DMS79 (cell line): ENCODE data around the gene GDF10.
A peak's percentile ranks its signal among the peaks of the same experiment; 100 is the strongest.

Source experiments
- DNase-seq: peaks from one replicate; lab custom pipeline; 2025; lab: John Stamatoyannopoulos, UW

GDF10 gene

DNA sequence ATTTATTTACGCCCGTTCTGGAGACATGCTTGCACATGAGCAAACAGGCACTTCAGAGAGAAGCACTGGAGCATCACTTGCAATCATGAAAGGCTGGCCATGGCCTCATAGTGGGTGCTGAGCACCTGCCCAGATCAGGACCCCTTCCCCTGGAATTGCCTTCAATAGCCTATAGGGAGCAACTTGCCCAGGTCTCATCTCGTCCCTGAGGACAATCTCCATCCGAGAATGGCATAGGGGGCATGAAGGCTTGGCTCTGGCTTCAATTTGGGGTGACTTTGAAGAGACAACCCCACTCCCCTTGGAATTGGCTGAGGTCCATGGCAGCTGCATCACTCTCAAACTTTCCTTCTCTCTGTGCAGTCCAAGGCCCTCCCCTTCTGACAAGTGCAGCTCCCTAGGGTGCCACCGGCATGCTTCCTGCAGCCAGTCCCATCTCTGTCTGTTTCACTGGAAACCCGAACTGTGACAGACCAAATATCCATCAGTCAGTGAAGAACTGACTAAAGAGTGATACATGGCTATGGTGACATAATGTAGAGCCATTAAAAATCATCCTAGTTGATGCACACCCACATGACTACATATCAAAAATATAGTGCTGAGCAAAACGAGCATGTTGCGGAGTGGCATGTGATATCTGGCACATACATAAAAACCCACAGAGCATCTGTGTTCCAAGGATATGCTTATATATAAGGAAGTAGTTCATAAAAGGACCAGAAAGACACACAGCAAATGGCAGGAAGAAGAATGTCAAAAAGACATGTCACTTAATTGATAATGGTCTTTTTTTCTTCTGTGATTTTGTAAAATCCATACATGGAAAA, 34.7 kb downstream of the GDF10 start:
- no peak for DNase-seq

DNA sequence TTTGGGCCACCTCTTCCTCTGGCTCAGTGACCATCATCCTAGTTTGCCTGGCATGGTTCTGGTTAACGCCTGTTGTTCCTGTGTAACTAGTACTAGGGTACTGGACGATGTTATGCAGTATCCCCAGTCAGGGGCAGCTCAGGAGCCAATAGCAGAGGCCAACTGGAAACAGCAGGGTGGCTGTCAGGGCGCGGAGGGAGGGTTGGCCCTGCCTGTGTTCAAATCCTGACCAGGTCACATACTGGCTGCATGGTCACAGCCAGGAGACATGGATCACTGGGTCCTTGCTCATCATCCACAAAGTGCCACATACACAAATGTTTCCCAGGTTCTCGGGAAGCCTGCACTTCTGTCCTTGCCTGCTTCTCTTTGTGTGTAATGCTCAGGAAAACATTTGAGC, 35.9 kb downstream of the GDF10 start:
- no peak for DNase-seq

DNA sequence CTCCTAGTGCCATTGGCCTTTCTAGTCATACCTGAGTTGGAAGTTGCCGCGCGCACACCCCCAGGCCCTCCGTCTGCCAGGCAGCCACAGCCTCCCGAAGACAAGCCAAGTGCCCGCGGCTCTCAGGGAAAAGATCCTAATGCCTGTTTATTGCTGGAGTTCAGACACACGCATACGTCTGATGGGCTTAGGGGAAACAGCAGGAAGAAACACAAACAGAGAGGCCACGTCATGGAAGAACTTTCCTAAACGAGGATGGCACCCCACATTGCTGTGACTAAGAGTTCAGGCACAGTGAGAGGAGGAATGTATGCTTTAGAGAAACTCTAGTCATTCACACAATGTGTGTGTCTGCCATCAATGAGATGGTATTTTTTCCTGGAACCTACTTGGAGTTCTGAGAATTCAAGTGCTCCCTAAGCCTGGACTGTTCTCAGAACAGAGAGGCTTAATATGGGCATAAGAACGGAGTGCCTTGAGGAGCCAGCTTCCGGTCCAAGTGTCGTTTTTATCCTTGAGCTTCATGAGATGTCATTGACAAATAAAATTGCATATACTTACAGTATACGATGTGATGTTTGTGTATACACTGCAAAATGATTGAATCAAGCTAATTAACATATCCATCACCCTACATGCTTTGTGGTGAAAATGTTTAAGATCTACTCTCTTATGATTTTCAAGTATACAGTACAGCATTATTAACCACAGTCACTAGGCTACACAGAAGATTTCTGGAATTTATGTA, 36.6 kb downstream of the GDF10 start:
- DNase-seq = no peak

DNA sequence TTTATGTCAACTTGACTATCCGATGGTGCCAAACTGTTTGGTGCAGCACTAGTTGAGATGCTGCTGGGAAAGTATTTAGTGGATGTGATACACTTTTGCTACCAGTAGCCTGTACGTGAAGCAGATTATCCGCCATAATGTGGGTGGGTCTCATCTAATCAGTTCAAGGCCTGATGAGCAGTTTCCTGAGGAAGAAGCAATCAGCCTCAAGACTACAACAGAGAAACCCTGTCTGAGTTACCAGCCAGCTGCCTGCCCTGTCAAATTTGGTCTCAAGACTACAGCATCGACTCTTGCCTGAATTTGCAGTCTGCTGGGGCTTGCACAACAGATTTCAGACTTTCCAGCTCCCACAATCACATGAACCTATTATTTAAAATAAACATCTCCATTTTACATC, 37.3 kb downstream of the GDF10 start:
- no peak for DNase-seq

DNA sequence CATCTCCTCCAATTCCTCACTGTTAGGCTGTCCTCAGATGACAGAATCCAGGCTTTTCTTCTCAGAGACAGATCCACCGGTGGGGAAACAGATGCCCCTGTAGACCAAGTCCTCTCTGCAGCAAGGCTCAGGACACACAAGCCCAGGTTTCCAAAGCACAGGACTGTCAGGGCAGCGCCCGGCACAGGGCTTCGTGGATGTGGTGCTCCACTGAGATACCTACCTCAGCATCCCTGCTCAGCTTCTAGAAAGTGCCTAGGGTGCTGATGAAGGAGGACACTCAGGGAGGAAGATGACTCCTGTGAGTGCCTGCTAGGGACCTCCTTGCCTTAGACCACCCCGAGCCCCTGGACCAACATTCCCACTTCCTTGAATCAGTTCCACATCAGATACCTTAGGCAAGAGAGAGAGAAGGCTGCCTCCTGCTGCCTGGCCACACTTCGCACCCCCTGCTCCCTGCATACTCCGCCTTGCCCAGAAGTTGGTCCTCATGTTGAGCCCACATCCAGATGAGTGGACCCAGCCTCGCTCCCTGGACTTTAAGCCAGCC, 39.3 kb downstream of the GDF10 start:
- DNase-seq = no peak

DNA sequence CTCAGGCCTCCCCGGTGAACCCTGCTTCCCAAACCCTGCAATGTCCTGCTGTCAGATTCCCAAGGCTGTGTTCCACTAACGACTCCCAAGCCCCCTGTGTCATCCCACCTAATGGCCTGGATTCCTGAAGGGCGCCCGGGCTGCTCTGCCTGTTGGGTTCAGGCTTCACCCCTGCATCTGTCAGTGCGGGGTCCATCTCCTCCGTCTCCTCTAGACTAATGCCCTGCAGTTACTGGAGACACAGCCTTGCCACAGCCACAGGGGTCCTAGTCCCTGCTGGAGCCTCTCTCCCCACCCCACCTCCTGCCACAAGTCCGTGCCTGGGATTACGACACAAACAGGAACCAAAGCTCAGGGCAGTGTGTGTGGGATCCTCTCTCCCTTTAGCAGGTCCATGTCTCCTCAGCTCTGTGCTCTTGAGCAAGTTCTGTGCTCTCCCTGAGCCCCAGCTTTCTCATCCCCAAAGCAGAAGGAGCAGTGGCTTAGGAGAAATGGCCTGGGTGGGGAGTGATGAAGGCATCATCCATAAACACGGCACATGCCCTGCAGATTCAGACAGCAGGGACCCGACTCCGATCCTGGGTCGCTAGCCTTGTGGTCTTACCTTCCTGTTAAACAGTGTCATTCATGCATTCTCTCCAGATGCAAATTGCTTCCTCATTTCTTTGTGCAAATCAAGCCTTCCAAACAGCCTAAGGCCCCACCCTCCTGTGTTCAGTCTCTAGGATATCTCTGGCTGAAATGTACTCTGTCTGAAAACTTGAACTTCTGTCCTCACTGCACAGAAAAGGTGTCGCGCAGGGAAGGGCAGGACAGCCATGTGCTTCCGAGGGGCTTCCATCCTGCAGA, 40.0 kb downstream of the GDF10 start:
- DNase-seq = no peak

DNA sequence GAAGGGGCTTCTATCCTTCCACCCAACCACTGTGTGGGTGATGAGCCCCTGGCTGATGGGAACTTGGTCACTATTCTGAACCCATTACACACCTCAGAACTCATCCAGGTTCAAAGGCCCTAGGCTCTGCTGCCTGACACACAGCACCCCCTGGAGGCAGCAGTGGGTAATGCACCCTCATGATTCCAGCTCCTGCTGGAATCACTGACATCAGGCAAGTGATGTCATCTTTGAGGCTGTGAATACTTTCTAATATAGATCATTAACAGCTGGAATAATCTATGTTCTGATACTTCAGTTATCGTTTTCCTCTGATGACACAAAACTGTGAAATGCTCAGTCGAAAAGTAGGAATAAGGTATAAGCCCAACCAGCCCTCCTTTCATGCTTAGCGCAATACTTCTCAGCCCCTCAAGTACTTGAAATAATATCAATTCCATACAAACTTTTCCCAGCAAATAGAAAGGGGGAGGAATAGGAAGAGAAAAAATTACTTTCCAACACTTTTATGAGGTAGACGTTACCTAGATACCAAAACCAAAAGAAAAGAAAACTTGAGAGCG, 40.7 kb downstream of the GDF10 start:
- no peak for DNase-seq

DNA sequence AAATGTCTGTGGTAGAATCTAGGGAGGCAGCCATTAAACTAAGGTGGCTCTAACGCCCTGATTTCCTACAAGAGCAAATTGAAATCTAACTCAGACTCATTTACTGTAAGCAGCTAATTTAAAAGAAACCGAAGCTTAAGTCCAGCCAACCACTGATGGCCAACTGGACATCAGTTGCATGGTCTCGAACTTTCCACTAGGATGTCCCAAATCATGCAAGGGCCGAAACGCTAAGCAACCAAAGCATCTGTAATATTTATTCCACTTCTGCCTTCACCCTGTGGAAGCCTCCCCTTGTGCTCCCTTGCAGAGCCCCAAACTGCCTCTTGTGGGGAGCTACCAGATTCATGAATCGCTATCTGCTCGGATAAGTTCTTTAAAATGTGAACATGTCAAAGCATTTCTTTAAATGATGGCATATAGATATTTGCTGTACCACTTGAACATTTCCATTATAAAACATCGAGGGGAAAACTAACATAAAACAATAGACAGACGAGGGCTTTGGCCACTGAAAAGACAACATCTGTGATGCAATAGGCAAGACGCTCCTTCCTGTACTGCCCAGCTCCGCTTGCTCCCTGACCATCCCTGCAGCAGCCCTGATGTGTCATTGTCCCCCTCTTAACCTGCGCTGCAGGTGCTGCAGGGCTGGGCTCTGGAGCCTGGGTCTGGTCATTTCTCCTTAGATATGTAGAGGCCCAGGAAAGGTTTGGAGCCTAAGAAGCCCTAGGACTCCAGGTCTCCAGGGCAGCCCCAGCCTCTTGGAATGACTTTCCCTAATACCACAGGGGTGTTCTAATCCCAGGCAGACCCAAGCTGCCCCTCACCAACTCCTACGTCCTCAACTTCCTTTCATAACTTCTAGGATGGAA, 45.2 kb downstream of the GDF10 start:
- no peak for DNase-seq

DNA sequence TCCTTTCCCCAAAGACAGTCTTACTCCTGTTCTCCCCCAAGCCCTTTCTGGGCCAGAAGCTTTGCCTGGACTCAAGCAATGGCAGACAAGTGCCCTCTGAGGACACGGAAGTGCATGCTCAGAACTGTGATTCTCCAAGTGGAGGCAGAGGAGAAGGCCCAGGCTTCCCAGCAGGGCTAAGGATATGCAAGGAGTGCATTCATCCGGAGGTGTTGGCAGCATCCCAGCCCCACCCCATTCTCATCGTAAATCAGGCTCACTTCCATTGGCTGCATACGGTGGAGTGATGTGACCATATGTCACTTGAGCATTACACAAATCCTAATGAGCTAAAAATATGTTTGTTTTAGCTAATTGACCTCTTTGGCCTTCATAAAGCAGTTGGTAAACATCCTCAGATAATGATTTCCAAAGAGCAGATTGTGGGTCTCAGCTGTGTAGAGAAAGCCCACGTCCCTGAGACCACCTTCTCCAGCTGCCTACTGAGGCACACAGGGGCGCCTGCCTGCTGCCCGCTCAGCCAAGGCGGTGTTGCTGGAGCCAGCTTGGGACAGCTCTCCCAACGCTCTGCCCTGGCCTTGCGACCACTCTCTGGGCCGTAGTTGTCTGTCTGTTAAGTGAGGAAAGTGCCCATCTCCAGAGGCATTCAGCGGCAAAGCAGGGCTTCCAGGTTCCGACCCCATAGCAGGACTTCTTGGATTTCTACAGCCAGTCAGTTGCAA, 46.7 kb downstream of the GDF10 start:
- peak; percentile 37 for DNase-seq

DNA sequence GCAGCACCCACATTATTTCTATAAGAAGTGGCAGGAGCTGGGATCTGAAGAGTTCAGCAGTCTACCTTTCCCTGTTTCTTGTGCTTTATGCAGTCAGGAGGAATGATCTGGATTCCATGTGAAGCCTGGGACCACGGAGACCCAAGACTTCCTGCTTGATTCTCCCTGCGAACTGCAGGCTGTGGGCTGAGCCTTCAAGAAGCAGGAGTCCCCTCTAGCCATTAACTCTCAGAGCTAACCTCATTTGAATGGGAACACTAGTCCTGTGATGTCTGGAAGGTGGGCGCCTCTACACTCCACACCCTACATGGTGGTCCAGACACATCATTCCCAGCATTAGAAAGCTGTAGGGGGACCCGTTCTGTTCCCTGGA, 47.3 kb downstream of the GDF10 start:
- DNase-seq = no peak

DNA sequence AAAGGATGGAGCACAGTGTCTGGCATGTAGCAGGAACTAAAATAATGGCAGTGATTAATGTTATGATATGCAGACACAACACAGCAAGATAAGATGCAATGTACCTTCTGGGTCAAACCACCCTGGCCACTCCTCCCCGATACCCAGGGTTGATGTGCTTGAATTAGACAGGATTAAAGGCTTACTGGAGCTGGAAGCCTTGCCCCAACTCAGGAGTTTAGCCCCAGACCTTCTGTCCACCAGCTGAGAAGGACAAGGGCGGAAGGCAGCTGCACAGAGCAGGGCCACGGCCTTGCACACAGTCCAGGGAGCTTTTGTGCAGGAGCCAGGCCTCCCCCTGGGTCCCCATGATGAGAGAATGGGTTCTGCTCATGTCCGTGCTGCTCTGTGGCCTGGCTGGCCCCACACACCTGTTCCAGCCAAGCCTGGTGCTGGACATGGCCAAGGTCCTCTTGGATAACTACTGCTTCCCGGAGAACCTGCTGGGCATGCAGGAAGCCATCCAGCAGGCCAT, 48.2 kb downstream of the GDF10 start, which contains the start of gene RBP3:
RBP3 (plus strand) TSS at position 226 of the 514 bp plus-strand sequence; CDS start at position 348, 122 bp downstream.
- no peak for DNase-seq

DNA sequence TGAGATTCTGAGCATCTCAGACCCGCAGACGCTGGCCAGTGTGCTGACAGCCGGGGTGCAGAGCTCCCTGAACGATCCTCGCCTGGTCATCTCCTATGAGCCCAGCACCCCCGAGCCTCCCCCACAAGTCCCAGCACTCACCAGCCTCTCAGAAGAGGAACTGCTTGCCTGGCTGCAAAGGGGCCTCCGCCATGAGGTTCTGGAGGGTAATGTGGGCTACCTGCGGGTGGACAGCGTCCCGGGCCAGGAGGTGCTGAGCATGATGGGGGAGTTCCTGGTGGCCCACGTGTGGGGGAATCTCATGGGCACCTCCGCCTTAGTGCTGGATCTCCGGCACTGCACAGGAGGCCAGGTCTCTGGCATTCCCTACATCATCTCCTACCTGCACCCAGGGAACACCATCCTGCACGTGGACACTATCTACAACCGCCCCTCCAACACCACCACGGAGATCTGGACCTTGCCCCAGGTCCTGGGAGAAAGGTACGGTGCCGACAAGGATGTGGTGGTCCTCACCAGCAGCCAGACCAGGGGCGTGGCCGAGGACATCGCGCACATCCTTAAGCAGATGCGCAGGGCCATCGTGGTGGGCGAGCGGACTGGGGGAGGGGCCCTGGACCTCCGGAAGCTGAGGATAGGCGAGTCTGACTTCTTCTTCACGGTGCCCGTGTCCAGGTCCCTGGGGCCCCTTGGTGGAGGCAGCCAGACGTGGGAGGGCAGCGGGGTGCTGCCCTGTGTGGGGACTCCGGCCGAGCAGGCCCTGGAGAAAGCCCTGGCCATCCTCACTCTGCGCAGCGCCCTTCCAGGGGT, 48.9 kb downstream of the GDF10 start:
- no peak for DNase-seq

DNA sequence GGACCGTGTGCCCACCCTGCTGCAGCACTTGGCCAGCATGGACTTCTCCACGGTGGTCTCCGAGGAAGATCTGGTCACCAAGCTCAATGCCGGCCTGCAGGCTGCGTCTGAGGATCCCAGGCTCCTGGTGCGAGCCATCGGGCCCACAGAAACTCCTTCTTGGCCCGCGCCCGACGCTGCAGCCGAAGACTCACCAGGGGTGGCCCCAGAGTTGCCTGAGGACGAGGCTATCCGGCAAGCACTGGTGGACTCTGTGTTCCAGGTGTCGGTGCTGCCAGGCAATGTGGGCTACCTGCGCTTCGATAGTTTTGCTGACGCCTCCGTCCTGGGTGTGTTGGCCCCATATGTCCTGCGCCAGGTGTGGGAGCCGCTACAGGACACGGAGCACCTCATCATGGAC, 49.5 kb downstream of the GDF10 start:
- no peak for DNase-seq

DNA sequence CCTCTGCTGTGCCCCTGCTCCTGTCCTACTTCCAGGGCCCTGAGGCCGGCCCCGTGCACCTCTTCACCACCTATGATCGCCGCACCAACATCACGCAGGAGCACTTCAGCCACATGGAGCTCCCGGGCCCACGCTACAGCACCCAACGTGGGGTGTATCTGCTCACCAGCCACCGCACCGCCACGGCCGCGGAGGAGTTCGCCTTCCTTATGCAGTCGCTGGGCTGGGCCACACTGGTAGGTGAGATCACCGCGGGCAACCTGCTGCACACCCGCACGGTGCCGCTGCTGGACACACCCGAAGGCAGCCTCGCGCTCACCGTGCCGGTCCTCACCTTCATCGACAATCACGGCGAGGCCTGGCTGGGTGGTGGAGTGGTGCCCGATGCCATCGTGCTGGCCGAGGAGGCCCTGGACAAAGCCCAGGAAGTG, 50.0 kb downstream of the GDF10 start:
- DNase-seq = no peak

DNA sequence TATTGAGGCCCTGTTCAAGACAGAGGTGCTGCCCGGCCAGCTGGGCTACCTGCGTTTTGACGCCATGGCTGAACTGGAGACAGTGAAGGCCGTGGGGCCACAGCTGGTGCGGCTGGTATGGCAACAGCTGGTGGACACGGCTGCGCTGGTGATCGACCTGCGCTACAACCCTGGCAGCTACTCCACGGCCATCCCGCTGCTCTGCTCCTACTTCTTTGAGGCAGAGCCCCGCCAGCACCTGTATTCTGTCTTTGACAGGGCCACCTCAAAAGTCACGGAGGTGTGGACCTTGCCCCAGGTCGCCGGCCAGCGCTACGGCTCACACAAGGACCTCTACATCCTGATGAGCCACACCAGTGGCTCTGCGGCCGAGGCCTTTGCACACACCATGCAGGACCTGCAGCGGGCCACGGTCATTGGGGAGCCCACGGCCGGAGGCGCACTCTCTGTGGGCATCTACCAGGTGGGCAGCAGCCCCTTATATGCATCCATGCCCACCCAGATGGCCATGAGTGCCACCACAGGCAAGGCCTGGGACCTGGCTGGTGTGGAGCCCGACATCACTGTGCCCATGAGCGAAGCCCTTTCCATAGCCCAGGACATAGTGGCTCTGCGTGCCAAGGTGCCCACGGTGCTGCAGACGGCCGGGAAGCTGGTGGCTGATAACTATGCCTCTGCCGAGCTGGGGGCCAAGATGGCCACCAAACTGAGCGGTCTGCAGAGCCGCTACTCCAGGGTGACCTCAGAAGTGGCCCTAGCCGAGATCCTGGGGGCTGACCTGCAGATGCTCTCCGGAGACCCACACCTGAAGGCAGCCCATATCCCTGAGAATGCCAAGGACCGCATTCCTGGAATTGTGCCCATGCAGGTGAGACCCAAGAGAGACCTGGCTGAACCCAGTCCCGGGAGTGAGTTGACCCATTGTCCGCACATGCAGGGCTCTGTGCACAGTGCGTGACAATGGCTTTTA, 51.0 kb downstream of the GDF10 start:
- DNase-seq = no peak

DNA sequence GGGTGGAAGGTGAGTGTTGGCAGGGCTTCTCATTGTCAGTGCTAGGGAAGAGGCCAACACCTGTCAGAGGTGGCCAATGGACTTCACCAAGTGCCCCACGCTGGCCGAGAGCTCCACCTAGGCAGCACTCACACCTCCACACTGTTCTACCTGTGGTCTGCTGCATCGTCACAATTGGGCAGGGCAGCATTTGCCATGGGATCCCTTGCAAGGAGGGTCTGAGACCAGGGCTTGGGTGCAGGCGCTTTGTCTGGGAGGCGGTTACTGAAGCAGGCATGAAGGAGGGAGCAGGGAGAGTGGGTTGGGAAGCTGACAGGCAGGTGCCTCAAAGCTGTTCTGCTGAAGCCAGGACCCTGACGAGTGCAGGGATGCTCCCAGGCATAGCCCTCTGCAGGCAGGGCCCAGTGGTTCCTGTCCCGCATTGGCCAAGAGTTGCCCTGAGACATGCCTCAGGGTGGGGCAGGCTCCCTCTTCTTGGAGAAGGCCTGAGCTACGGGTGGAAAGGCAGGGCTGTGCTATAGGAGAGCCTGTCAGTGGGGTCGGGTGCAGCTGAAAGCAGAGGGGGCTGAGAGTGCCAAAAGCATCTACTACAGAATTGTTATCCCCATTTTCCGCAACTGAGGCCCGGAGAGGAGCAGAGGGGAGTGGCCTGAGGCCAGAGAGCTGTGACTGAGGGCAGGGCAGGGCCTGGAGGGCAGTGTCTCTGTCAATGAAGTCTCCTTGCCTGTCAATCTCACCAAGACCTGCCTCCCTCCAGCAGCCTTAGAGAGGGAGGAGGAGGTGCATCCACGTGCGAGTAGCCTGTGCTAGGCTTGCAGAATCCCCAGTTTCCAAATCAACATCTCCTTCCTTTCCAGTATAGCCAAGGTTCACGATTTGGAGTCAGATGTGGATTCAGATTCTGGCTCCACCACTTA, 52.2 kb downstream of the GDF10 start:
- DNase-seq = no peak

DNA sequence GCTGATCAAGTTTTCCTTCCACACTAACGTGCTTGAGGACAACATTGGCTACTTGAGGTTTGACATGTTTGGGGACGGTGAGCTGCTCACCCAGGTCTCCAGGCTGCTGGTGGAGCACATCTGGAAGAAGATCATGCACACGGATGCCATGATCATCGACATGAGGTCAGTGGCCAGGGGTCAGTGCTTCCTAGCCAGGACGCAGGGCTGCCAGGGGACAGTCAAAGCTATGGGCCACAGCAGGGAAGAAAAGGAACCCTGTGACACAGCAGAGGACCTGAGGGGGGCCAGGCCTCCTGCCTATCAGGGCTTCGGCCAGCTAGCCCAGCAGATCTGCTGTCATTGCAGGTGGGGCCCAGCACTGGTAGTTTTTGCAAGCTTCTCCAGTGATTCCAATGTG, 53.4 kb downstream of the GDF10 start:
- no peak for DNase-seq
